Panc1 (cell line): ENCODE measurements around the gene IRF3. TPM values are rescaled to one million over a fixed set of nuclear protein-coding genes. Genes with fewer than 3 reads are reported as not detected.
A peak's percentile ranks its signal among the peaks of the same experiment; 100 is the strongest.

Source experiments
- ATAC-seq: fragments of 200-7000 bp; cut with Tn5 transposase; 2 replicates; pipeline ENCODE4 v1.9.1; 2020; ENCODE audit warnings: mild to moderate bottlenecking, moderate library complexity
- BruUV-seq: library from RNA; stranded (reverse); fragments of 400-500 nt; replicated peaks from 2 replicates; lab custom pipeline; 2021; lab: Mats Ljungman, UMichigan
- CTCF ChIA-PET: fragments of 300-600 bp; sonication (Branson Sonifier 250); formaldehyde crosslinking; loops from one replicate; lab custom pipeline; 2022; ENCODE audit warnings: antibody characterized with exemption; lab: Charles Lee
- POLR2A ChIA-PET: fragments of 300-600 bp; sonication (Branson Sonifier 250); formaldehyde crosslinking; loops from one replicate; lab custom pipeline; 2022; ENCODE audit warnings: antibody characterized with exemption; lab: Charles Lee
- DNase-seq: peaks from one replicate; pipeline ENCODE4 v3.0.0-alpha.2; 2010; ENCODE audit warnings: low read depth, low spot score
- H3K27ac ChIP-seq: 2 replicates; pipeline ENCODE4 v1.5.1; 2011; ENCODE audit warnings: mild to moderate bottlenecking, low read length, inconsistent platforms
- H3K27me3 ChIP-seq: fragments of 200-500 bp; sonication (Bioruptor generic); 2 replicates; pipeline ENCODE4 v1.6.0; 2014; ENCODE audit warnings: low read length, inconsistent platforms; ENCODE audit not compliant: control insufficient read depth, insufficient read depth
- H3K36me3 ChIP-seq: fragments of 200-500 bp; sonication (Bioruptor generic); 2 replicates; pipeline ENCODE4 v1.5.1; 2014; ENCODE audit warnings: inconsistent platforms, mild to moderate bottlenecking, low read length, moderate library complexity; ENCODE audit not compliant: control insufficient read depth, insufficient read depth
- H3K4me1 ChIP-seq: 2 replicates; pipeline ENCODE4 v1.5.1; 2011; ENCODE audit warnings: inconsistent platforms, mild to moderate bottlenecking, low read length, moderate library complexity; ENCODE audit not compliant: control insufficient read depth, insufficient read depth
- H3K4me3 ChIP-seq, 2 experiments: 2 replicates each; pipeline ENCODE4 v1.5.1; 2011 to 2012; ENCODE audit warnings: low read depth in 2 of 2, low read length in 2 of 2, mild to moderate bottlenecking in 2 of 2, inconsistent platforms in 1 of 2, moderate library complexity in 1 of 2
- H3K9me3 ChIP-seq: fragments of 200-500 bp; sonication (Bioruptor generic); 2 replicates; pipeline ENCODE4 v1.5.1; 2014; ENCODE audit warnings: low read depth, mild to moderate bottlenecking, inconsistent platforms, low read length, moderate library complexity; ENCODE audit not compliant: control insufficient read depth, insufficient read depth
- POLR2AphosphoS5 ChIP-seq: IDR thresholded peaks from 2 replicates; pipeline ENCODE4 v1.6.1; 2012; ENCODE audit warnings: mild to moderate bottlenecking, low read depth, low read length, moderate library complexity
- REST ChIP-seq, 2 experiments: IDR thresholded peaks; 2 replicates each; pipeline ENCODE4 v1.6.1; 2011 to 2012; ENCODE audit warnings: low read depth in 2 of 2, control low read depth in 1 of 2, low read length in 1 of 2, mild to moderate bottlenecking in 1 of 2, moderate library complexity in 1 of 2; ENCODE audit not compliant: insufficient read depth in 1 of 2
- SIN3A ChIP-seq: IDR thresholded peaks from 2 replicates; pipeline ENCODE4 v1.6.1; 2012; ENCODE audit warnings: low read depth, mild to moderate bottlenecking, low read length, moderate library complexity, borderline replicate concordance; ENCODE audit not compliant: insufficient read depth
- TCF7L2 ChIP-seq: IDR thresholded peaks from 2 replicates; pipeline ENCODE4 v1.6.1; 2011; ENCODE audit warnings: mild to moderate bottlenecking, low read depth, low read length, inconsistent platforms
- in situ Hi-C: cut with HindIII; loops from 2 replicates; pipeline ENCODE4 v1.10.0; 2016; ENCODE audit warnings: low sequenced_read_pairs, low pct_unique_long_range_greater_than_20kb
- intact Hi-C: fragments of 100-400 bp; cut with micrococcal nuclease; formaldehyde crosslinking; loops from one replicate; pipeline ENCODE4 v1.10.0; 2022; ENCODE audit not compliant: unreplicated experiment
- total RNA-seq: library from RNA; stranded (reverse); gene quantifications from one replicate; pipeline ENCODE4 v1.2.1, GENCODE V29; 2021; ENCODE audit not compliant: unreplicated experiment
- TF ChIP-seq, protein P1 (sequence below): fragments of 450-650 bp; IDR thresholded peaks from 2 replicates; pipeline ENCODE4 v1.5.1; 2017; ENCODE audit warnings: mild to moderate bottlenecking

IRF3 gene
- total RNA-seq, 1 experiment from 2014 or later = 109 TPM

GRCh38 chr19:49631014-49631588, 34.6 kb downstream of the IRF3 start:
- POLR2A ChIA-PET = interaction anchor here (1.2 kb wide), 1 partner anchor 9 kb away, joined by 5 read pairs; the partner anchor contains the start of gene RRAS
- 0 out of 2 replicates have a peak, but pooled peaks have one; percentile 30 for ATAC-seq
- no peak overlapping the region for H3K27ac ChIP-seq

GRCh38 chr19:49629659-49630058, 36.0 kb downstream of the IRF3 start:
- TF ChIP-seq, protein P1, sequence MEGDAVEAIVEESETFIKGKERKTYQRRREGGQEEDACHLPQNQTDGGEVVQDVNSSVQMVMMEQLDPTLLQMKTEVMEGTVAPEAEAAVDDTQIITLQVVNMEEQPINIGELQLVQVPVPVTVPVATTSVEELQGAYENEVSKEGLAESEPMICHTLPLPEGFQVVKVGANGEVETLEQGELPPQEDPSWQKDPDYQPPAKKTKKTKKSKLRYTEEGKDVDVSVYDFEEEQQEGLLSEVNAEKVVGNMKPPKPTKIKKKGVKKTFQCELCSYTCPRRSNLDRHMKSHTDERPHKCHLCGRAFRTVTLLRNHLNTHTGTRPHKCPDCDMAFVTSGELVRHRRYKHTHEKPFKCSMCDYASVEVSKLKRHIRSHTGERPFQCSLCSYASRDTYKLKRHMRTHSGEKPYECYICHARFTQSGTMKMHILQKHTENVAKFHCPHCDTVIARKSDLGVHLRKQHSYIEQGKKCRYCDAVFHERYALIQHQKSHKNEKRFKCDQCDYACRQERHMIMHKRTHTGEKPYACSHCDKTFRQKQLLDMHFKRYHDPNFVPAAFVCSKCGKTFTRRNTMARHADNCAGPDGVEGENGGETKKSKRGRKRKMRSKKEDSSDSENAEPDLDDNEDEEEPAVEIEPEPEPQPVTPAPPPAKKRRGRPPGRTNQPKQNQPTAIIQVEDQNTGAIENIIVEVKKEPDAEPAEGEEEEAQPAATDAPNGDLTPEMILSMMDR = no peak
- no peak for TF ChIP-seq REST (IDR thresholded peaks at IDR 0.05; ENCODE audit: insufficient read depth in 1 of 2, low read depth in 2 of 2, low read length in 1 of 2)
- TF ChIP-seq POLR2AphosphoS5 = no peak
- TF ChIP-seq TCF7L2 = no peak
- TF ChIP-seq SIN3A = no peak
- Histone ChIP-seq H3K4me3 (no peak overlapping the region), H3K9me3 (no peaks in the 10 kb centered on the region), H3K27ac (no peak overlapping the region), H3K36me3 (no peaks in the 10 kb centered on the region), H3K4me1 (no peaks in the 10 kb centered on the region), H3K27me3 (no peaks in the 10 kb centered on the region)
- ChIA-PET POLR2A (interaction anchor here (0.9 kb wide), 1 partner anchor 12 kb away, joined by 3 read pairs; the partner anchor contains the start of gene SCAF1), CTCF (no interaction called here)
- in situ Hi-C loops = no loop called here
- ATAC-seq (no peak), DNase-seq (no peak)
- intact Hi-C loops = no loop called here
- BruUV-seq = no TSS peak

More at GRCh38 chr19:49631014-49631588, 34.6 kb downstream of the IRF3 start:
- Histone ChIP-seq H3K4me1 (no peaks in the 10 kb centered on the region), H3K9me3 (no peaks in the 10 kb centered on the region), H3K36me3 (no peaks in the 10 kb centered on the region), H3K27me3 (no peaks in the 10 kb centered on the region), H3K4me3 (no peak overlapping the region)
- CTCF ChIA-PET = interaction anchor here (0.6 to 0.9 kb wide), 2 partner anchors 9 to 61 kb away, joined by 3 read pairs; no protein-coding TSS in a partner anchor
- DNase-seq = no peak
- intact Hi-C loops (no loop called here), in situ Hi-C loops (no loop called here)
- BruUV-seq = TSS peak; percentile 73
- TF ChIP-seq SIN3A (no peak), REST (IDR thresholded peaks at IDR 0.05; ENCODE audit: insufficient read depth in 1 of 2, low read depth in 2 of 2, low read length in 1 of 2) (no peak), POLR2AphosphoS5 (peak; percentile 35; the same call in 1 of the 2 replicates), TCF7L2 (no peak)
- TF ChIP-seq, protein P1 = no peak
